Neural cell (in vitro differentiated cells): ENCODE data around the gene CFAP161. TPM values are rescaled to one million over a fixed set of nuclear protein-coding genes. Genes with fewer than 3 reads are reported as not detected.

Experiments
- H2AFZ ChIP-seq: fragments of 200-600, 300-800 bp; sonication (generic), shearing (Covaris generic); 2 replicates; pipeline ENCODE4 v1.6.0; 2014; ENCODE audit warnings: low read depth, mild to moderate bottlenecking, antibody characterized with exemption, low read length, moderate library complexity
- H3F3A ChIP-seq: fragments of 200-600 bp; shearing (Covaris generic); 2 replicates; pipeline ENCODE4 v1.6.1; 2016; ENCODE audit warnings: mild to moderate bottlenecking, moderate library complexity, mixed read lengths, antibody characterized with exemption, low read length; ENCODE audit not compliant: insufficient read depth, poor library complexity, severe bottlenecking
- H3K27ac ChIP-seq: fragments of 200-600, 300-800 bp; sonication (generic), shearing (Covaris generic); 2 replicates; pipeline ENCODE4 v1.5.1; 2014; ENCODE audit warnings: mild to moderate bottlenecking, low read length, moderate library complexity
- H3K27me3 ChIP-seq: fragments of 300-800, 200-600 bp; sonication (generic), shearing (Covaris generic); 2 replicates; pipeline ENCODE4 v1.6.0; 2014; ENCODE audit warnings: mild to moderate bottlenecking, low read depth, low read length, moderate library complexity; ENCODE audit not compliant: insufficient read depth
- H3K36me3 ChIP-seq: fragments of 300-800, 200-600 bp; sonication (generic), shearing (Covaris generic); 2 replicates; pipeline ENCODE4 v1.5.1; 2014; ENCODE audit warnings: mild to moderate bottlenecking, antibody characterized with exemption, low read length, moderate library complexity; ENCODE audit not compliant: insufficient read depth
- H3K4me2 ChIP-seq: fragments of 300-800, 200-600 bp; sonication (generic), shearing (Covaris generic); 2 replicates; pipeline ENCODE4 v1.6.0; 2014; ENCODE audit warnings: mild to moderate bottlenecking, low read length
- H3K4me3 ChIP-seq: fragments of 300-800, 200-600 bp; sonication (generic), shearing (Covaris generic); 2 replicates; pipeline ENCODE4 v1.5.1; 2014; ENCODE audit warnings: mild to moderate bottlenecking, low read length, moderate library complexity
- H3K79me2 ChIP-seq: fragments of 200-600 bp; shearing (Covaris generic); replicated peaks from 2 replicates; pipeline ENCODE4 v1.6.0; 2014; ENCODE audit warnings: mild to moderate bottlenecking, low read length, moderate library complexity; ENCODE audit not compliant: insufficient read depth
- H3K9ac ChIP-seq: fragments of 300-800, 200-600 bp; sonication (generic), shearing (Covaris generic); 2 replicates; pipeline ENCODE4 v1.6.1; 2016; ENCODE audit warnings: mild to moderate bottlenecking, low read length, mixed read lengths
- H3K9me2 ChIP-seq: fragments of 200-600 bp; shearing (Covaris generic); 2 replicates; pipeline ENCODE4 v1.6.1; 2016; ENCODE audit warnings: mild to moderate bottlenecking, low read length, mixed read lengths; ENCODE audit not compliant: insufficient read depth
- H3K9me3 ChIP-seq: fragments of 200-600, 300-800 bp; sonication (generic), shearing (Covaris generic); 2 replicates; pipeline ENCODE4 v1.6.1; 2016; ENCODE audit warnings: mild to moderate bottlenecking, mixed run types, low read length, moderate library complexity, mixed read lengths
- H4K20me1 ChIP-seq: fragments of 200-600 bp; shearing (Covaris generic); 2 replicates; pipeline ENCODE4 v1.6.1; 2016; ENCODE audit warnings: mild to moderate bottlenecking, mixed run types; ENCODE audit not compliant: insufficient read depth
- EP300 ChIP-seq: fragments of 450-650 bp; conservative IDR thresholded peaks from 2 replicates; pipeline ENCODE4 v1.6.1; 2014; ENCODE audit warnings: antibody characterized with exemption, mild to moderate bottlenecking, moderate library complexity; ENCODE audit not compliant: poor library complexity, severe bottlenecking
- EZH2 ChIP-seq: fragments of 200-600, 300-800 bp; shearing (Covaris generic), sonication (generic); IDR thresholded peaks from 2 replicates; pipeline ENCODE4 v1.6.1; 2014; ENCODE audit warnings: antibody characterized with exemption, low read length, borderline replicate concordance, mild to moderate bottlenecking; ENCODE audit not compliant: insufficient read depth, poor library complexity, severe bottlenecking
- MXI1 ChIP-seq: fragments of 450-650 bp; conservative IDR thresholded peaks from 2 replicates; pipeline ENCODE4 v1.6.1; 2014; ENCODE audit warnings: antibody characterized with exemption, mild to moderate bottlenecking; ENCODE audit not compliant: poor library complexity, severe bottlenecking
- POLR2AphosphoS5 ChIP-seq: IDR thresholded peaks from 2 replicates; pipeline ENCODE4 v1.6.1; 2012
- RAD21 ChIP-seq: fragments of 450-650 bp; conservative IDR thresholded peaks from 2 replicates; pipeline ENCODE4 v1.6.1; 2014; ENCODE audit warnings: antibody characterized with exemption, mild to moderate bottlenecking, moderate library complexity
- REST ChIP-seq: IDR thresholded peaks from 2 replicates; pipeline ENCODE4 v1.6.1; 2012; ENCODE audit warnings: borderline replicate concordance
- SMC3 ChIP-seq: fragments of 450-650 bp; conservative IDR thresholded peaks from 2 replicates; pipeline ENCODE4 v1.6.1; 2014; ENCODE audit warnings: antibody characterized with exemption, mild to moderate bottlenecking, moderate library complexity; ENCODE audit not compliant: poor library complexity
- TAF1 ChIP-seq: IDR thresholded peaks from 2 replicates; pipeline ENCODE4 v1.6.1; 2012; ENCODE audit warnings: low read depth
- polyA plus RNA-seq: library from polyadenylated mRNA; depleted of rRNA; stranded (reverse); fragments of >200 nt; gene quantifications from 2 replicates; pipeline ENCODE4 v1.2.3, GENCODE V29; 2014
- TF ChIP-seq, protein P1 (sequence below): fragments of 450-650 bp; IDR thresholded peaks from 2 replicates; pipeline ENCODE4 v1.5.1; 2014; ENCODE audit warnings: antibody characterized with exemption, mild to moderate bottlenecking, moderate library complexity; ENCODE audit not compliant: poor library complexity, severe bottlenecking

The CFAP161 gene
- polyA plus RNA-seq, 1 donor from 2014 or later = not detected

DNA sequence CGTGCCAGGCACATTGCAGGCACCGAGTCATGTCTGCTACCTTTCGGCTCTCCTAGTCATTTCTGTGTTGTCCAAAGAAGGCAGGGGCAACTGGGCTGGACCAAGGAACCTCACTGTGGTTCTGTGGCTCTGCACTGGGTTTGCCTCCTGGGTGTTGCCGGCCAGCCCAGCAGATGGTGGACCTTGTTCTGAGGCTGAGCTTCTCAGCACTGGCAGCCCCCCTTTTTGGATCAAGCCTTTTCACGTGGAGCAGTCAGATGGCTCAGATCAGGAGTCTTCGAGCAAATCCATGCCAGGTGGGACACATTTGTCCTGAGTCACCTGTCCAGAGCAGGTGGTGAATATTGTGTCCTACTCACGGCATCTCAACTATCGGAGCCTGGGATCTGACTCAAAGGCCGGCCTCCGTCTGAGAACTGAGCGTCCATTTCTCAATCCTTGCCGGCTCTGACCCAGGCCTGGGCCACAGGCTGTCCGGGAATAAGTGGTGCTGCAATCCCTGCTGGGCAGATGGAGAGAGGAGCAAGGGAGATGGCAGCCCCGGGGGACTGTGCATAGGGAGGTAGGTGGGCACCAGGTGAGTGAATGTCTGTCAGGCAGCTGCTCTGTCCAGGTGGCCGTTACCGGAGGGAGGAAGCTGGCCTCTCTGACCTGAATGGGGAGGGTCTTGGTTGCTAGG, 62.6 kb downstream of the CFAP161 start, which contains the start of gene IL16:
Gene IL16 (plus strand): TSS at position 304 of the 679 bp plus-strand sequence. CDS start 28,521 bp downstream, outside the sequence.
- no peak within 1 kb of the TSS for H3K4me2 ChIP-seq
- H3K27ac ChIP-seq = no peak within 1 kb of the TSS
- H3K9me2 ChIP-seq = no peaks in the 10 kb centered on the region
- no peaks in the 10 kb centered on the region for H3K36me3 ChIP-seq
- no peak within 1 kb of the TSS for H3K4me3 ChIP-seq
- TF ChIP-seq, protein P1, sequence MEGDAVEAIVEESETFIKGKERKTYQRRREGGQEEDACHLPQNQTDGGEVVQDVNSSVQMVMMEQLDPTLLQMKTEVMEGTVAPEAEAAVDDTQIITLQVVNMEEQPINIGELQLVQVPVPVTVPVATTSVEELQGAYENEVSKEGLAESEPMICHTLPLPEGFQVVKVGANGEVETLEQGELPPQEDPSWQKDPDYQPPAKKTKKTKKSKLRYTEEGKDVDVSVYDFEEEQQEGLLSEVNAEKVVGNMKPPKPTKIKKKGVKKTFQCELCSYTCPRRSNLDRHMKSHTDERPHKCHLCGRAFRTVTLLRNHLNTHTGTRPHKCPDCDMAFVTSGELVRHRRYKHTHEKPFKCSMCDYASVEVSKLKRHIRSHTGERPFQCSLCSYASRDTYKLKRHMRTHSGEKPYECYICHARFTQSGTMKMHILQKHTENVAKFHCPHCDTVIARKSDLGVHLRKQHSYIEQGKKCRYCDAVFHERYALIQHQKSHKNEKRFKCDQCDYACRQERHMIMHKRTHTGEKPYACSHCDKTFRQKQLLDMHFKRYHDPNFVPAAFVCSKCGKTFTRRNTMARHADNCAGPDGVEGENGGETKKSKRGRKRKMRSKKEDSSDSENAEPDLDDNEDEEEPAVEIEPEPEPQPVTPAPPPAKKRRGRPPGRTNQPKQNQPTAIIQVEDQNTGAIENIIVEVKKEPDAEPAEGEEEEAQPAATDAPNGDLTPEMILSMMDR = no peak
- TF ChIP-seq EZH2 (no peak), RAD21 (no peak), REST (no peak), EP300 (no peak), SMC3 (no peak), POLR2AphosphoS5 (no peak), TAF1 (no peak), MXI1 (no peak)
- H2AFZ ChIP-seq = no peak within 1 kb of the TSS
- H3K9ac ChIP-seq = no peak within 1 kb of the TSS
- no peaks in the 10 kb centered on the region for H3K27me3 ChIP-seq
- no peaks in the 10 kb centered on the region for H4K20me1 ChIP-seq
- H3F3A ChIP-seq = no peaks in the 10 kb centered on the region
- no peaks in the 10 kb centered on the region for H3K9me3 ChIP-seq
- H3K79me2 ChIP-seq = no peaks in the 10 kb centered on the region

DNA sequence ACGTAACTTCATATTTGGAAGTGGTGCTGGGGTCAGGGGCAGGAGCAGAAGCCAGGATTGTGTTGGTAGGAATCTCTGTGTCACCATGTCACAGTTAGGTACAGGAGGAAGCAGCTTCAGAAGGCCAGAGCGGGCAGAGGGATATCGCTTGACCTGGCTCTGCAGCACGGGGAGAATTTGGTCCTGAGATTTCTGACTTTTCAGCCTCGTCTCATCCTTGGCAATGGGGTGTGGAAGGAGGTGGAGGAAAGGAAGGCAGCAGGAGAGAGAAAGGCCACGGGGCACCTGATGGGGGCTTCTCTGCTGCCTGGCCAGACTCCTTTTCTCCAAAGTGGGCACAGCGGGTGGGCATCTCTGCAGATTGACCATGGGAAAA, 63.2 kb downstream of the CFAP161 start:
- no peak for TF ChIP-seq REST
- TF ChIP-seq EP300 = no peak
- H3K79me2 ChIP-seq = no peaks in the 10 kb centered on the region
- no peak overlapping the region for H3K4me3 ChIP-seq
- no peak overlapping the region for H3K4me2 ChIP-seq
- H2AFZ ChIP-seq = no peak overlapping the region
- no peaks in the 10 kb centered on the region for H3F3A ChIP-seq
- H3K9me3 ChIP-seq = no peaks in the 10 kb centered on the region
- H3K9me2 ChIP-seq = no peaks in the 10 kb centered on the region
- no peaks in the 10 kb centered on the region for H4K20me1 ChIP-seq
- no peak overlapping the region for H3K27ac ChIP-seq
- H3K36me3 ChIP-seq = no peaks in the 10 kb centered on the region
- H3K27me3 ChIP-seq = no peaks in the 10 kb centered on the region
- no peak overlapping the region for H3K9ac ChIP-seq
